ENCODE measurements around the gene TGIF2. TPM values are rescaled to one million over a fixed set of nuclear protein-coding genes. Genes with fewer than 3 reads are reported as not detected.

Gene TGIF2
- total RNA-seq, 6 donors from 2014 or later: 9.4 to 20.1 (median 11.9) TPM

- peaks cover 9 to 29% (median 20%) of the 10 kb centered on the region in 4 donors for H3K4me1 ChIP-seq
These were observed 35.2 kb upstream of the TGIF2 start for GRCh38 chr20:36538026-36538722.

DNA sequence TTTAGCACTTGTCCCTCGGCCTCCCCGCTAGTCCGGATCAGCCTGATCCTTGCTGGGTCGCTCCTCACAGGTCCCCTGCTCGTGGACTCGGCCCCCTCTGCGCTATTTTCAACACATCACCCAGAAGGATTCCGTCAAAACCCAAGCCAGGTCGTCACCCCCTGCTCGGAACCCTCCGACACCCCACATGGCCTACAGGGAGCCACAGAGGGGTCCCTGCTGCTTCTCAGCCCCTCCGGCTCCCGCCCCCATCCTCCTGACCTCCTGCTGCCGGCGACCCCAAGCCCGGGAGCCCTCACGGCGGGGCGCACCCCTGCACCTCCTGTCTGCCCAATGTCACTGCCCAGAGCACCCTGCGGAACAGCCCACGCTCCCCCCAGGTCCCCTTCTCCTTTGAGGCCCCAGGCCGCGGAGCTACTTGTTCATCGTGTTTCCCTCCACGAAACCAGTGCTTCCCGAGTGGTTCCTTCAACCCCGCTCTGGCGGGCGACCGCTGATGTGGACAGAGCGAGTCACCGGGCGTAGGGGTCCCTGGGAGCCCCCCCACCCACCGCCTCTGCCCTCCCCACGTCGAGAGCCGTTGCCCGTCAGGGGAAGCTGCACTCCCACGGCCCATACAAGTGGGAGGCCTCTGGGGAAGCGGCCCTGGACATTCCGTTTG lies 32.7 kb upstream of the TGIF2 start:
- no peaks in the 10 kb centered on the region for H3K9me3 ChIP-seq
- peaks cover 0 to 10% (median 2%) of the 10 kb centered on the region in 4 donors for H3K36me3 ChIP-seq
- peak overlapping the region; percentile 59 to 76 (median 64) for H3K4me3 ChIP-seq
- peaks cover 27 to 46% (median 37%) of the 10 kb centered on the region in 4 donors for H3K4me1 ChIP-seq
- H3K27me3 ChIP-seq: no peaks in the 10 kb centered on the region
- ATAC-seq (ENCODE audit: low FRiP score in 2 of 2): peak in 1 of 2 donors; percentile 1
- TF ChIP-seq EP300 (IDR thresholded peaks at IDR 0.05): no peak
- TF ChIP-seq POLR2AphosphoS5 (IDR thresholded peaks at IDR 0.05): no peak
- TF ChIP-seq, protein P1, sequence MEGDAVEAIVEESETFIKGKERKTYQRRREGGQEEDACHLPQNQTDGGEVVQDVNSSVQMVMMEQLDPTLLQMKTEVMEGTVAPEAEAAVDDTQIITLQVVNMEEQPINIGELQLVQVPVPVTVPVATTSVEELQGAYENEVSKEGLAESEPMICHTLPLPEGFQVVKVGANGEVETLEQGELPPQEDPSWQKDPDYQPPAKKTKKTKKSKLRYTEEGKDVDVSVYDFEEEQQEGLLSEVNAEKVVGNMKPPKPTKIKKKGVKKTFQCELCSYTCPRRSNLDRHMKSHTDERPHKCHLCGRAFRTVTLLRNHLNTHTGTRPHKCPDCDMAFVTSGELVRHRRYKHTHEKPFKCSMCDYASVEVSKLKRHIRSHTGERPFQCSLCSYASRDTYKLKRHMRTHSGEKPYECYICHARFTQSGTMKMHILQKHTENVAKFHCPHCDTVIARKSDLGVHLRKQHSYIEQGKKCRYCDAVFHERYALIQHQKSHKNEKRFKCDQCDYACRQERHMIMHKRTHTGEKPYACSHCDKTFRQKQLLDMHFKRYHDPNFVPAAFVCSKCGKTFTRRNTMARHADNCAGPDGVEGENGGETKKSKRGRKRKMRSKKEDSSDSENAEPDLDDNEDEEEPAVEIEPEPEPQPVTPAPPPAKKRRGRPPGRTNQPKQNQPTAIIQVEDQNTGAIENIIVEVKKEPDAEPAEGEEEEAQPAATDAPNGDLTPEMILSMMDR (IDR thresholded peaks at IDR 0.05): no peak
- no peak for TF ChIP-seq POLR2A (IDR thresholded peaks at IDR 0.05)
- peak in 1 of 2 donors; percentile 76 for DNase-seq
- H3K27ac ChIP-seq: peak overlapping the region; percentile 76 to 92 (median 86)
- WGBS, 2 donors: 56 to 77% methylated on average over 25 to 35 of the region's 41 CpGs

More at GRCh38 chr20:36538026-36538722, 35.2 kb upstream of the TGIF2 start:
- no peak for TF ChIP-seq POLR2A (IDR thresholded peaks at IDR 0.05)
- TF ChIP-seq POLR2AphosphoS5 (IDR thresholded peaks at IDR 0.05): no peak
- TF ChIP-seq, protein P1 (IDR thresholded peaks at IDR 0.05): no peak
- no peak for TF ChIP-seq EP300 (IDR thresholded peaks at IDR 0.05)
- H3K9me3 ChIP-seq: no peaks in the 10 kb centered on the region
- H3K4me3 ChIP-seq: no peak overlapping the region
- no peaks in the 10 kb centered on the region for H3K27me3 ChIP-seq
- peak overlapping the region in 1 of 4 donors; percentile 8 for H3K27ac ChIP-seq
- ATAC-seq (ENCODE audit: low FRiP score in 2 of 2) (no peak), DNase-seq (no peak)
- 80 to 83% methylated on average over 11 of the region's 11 CpGs for WGBS, 2 donors
- no peaks in the 10 kb centered on the region for H3K36me3 ChIP-seq

DNA sequence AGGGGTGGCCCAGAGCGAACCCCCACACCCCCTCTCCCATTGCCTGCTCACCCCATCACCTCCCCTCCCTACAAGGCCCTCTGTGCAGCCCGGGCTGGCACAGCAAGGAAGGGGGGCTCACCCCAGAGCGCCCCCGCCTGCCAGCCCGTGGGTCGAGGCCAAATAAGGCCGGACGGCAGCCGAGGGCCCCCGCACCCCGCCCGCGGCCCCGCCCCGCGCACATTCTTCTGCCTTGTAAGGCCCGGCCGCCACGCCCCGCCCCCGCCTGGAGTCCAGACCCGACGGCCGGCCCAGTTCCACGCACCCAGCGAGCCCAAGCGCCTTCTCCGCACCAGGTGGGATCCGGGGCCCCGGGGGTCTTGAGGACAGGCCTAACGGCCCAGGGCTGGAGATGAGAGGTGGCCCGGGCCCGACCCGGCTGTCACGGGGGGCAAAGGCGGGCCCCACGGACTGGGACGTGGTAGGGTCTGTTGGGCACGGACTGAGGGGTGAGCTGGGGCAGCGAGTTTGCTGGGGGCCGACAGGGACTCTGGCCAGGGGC lies 32.1 kb upstream of the TGIF2 start, which contains the start of gene MYL9:
MYL9 (plus strand) TSS at position 293 of the 541 bp plus-strand sequence. CDS start 3,366 bp downstream, outside the sequence.
- TF ChIP-seq POLR2A (IDR thresholded peaks at IDR 0.05): peak in 1 of 4 donors; percentile 58
- TF ChIP-seq, protein P1 (IDR thresholded peaks at IDR 0.05): no peak
- TF ChIP-seq POLR2AphosphoS5 (IDR thresholded peaks at IDR 0.05): peak in 1 of 2 donors; percentile 26
- no peak for TF ChIP-seq EP300 (IDR thresholded peaks at IDR 0.05)
- WGBS, 2 donors: 1% methylated on average over 26 of the region's 41 CpGs; no CpG with 5 or more reads in 1 of the 2 donors
- Histone ChIP-seq H3K27me3 (no peaks in the 10 kb centered on the region), H3K4me1 (peaks cover 27 to 46% (median 37%) of the 10 kb centered on the region in 4 donors), H3K36me3 (peaks cover 0 to 17% (median 6%) of the 10 kb centered on the region in 4 donors), H3K27ac (peak within 1 kb of the TSS; percentile 76 to 92 (median 86)), H3K9me3 (no peaks in the 10 kb centered on the region), H3K4me3 (peak within 1 kb of the TSS; percentile 59 to 76 (median 64))
- DNase-seq (peak; percentile 94 to 99), ATAC-seq (ENCODE audit: low FRiP score in 2 of 2) (peak; percentile 87 to 93)

GRCh38 chr20:36541768-36542488 lies 31.5 kb upstream of the TGIF2 start:
- Histone ChIP-seq H3K36me3 (peaks cover 0 to 21% (median 6%) of the 10 kb centered on the region in 4 donors), H3K4me1 (peaks cover 27 to 46% (median 37%) of the 10 kb centered on the region in 4 donors), H3K9me3 (no peaks in the 10 kb centered on the region), H3K27me3 (no peaks in the 10 kb centered on the region), H3K4me3 (peak overlapping the region; percentile 59 to 76 (median 64)), H3K27ac (peak overlapping the region; percentile 76 to 92 (median 86))
- TF ChIP-seq, protein P1 (IDR thresholded peaks at IDR 0.05): peak; percentile 15 to 50 (median 36)
- no peak for TF ChIP-seq POLR2AphosphoS5 (IDR thresholded peaks at IDR 0.05)
- TF ChIP-seq EP300 (IDR thresholded peaks at IDR 0.05): no peak
- no peak for TF ChIP-seq POLR2A (IDR thresholded peaks at IDR 0.05)
- WGBS, 2 donors: 25 to 28% methylated on average over 4 to 12 of the region's 14 CpGs
- peak; percentile 46 to 66 for ATAC-seq (ENCODE audit: low FRiP score in 2 of 2)
- peak in 1 of 2 donors; percentile 40 for DNase-seq

All from upper lobe of left lung (tissue), 6 donors.